ENCODE data around the gene IL20. TPM values are rescaled to one million over a fixed set of nuclear protein-coding genes. Genes with fewer than 3 reads are reported as not detected.

Gene IL20
- total and polyA plus RNA-seq, 2 of the 8 experiments (the other 6 are each of a cell fraction or from before 2014, with no cell fraction given) = not detected

DNA sequence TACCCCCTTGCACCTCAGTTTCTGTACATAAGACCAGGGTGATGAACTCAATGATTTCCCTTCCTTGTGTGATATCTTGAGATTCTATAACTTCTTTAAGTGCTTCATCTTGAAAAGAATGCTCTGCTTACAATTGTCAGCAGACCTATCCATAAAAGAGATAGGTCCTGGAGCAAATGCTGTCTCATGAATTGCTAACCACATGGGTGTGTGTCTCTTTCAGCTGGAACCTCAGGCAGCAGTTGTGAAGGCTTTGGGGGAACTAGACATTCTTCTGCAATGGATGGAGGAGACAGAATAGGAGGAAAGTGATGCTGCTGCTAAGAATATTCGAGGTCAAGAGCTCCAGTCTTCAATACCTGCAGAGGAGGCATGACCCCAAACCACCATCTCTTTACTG is 2.8 kb downstream of the IL20 start:
- no peak overlapping the region for H2BK120ac ChIP-seq (replicated peaks; ENCODE audit: low read depth, low read length)
- no peak overlapping the region for H3K18ac ChIP-seq (ENCODE audit: extremely low read depth, low read length)
- H4K20me1 ChIP-seq (replicated peaks in 1 of 2; ENCODE audit: control insufficient read depth in 1 of 2, insufficient read depth in 2 of 2, low read length in 2 of 2) = no peaks in the 10 kb centered on the region
- no peak overlapping the region for H2BK5ac ChIP-seq (ENCODE audit: low read depth, low read length)
- no peak overlapping the region for H3K9ac ChIP-seq (replicated peaks in 1 of 4; ENCODE audit: extremely low read depth in 1 of 4, low read depth in 3 of 4, low read length in 3 of 4)
- H2BK20ac ChIP-seq (ENCODE audit: low read length) = no peak overlapping the region
- no peak overlapping the region for H3K14ac ChIP-seq (ENCODE audit: insufficient read length)
- no peaks in the 10 kb centered on the region for H3K9me3 ChIP-seq (ENCODE audit: insufficient read depth in 2 of 2, low read depth in 1 of 2, low read length in 1 of 2)
- TF ChIP-seq BCL11A (IDR thresholded peaks at IDR 0.05; ENCODE audit: low read depth in 2 of 2, low read length in 2 of 2) = no peak
- no peaks in the 10 kb centered on the region for H3K36me3 ChIP-seq (ENCODE audit: control insufficient read depth in 2 of 4, insufficient read depth in 4 of 4, low read length in 3 of 4)
- H3K79me2 ChIP-seq (ENCODE audit: control insufficient read depth in 1 of 2, insufficient read depth in 2 of 2, low read length in 2 of 2) = no peaks in the 10 kb centered on the region
- no peak overlapping the region for H2BK15ac ChIP-seq (ENCODE audit: low read length)
- ChIA-PET CTCF (ENCODE audit: partially characterized antibody) (interaction anchor here (0.9 to 5.7 kb wide), 10 partner anchors 9 to 64 kb away, joined by 3 to 49 read pairs (median 6); no protein-coding TSS in a partner anchor), POLR2A (ENCODE audit: partially characterized antibody) (no interaction called here)
- no peak overlapping the region for H2BK12ac ChIP-seq (ENCODE audit: low read depth, low read length)
- no peak overlapping the region for H3K27ac ChIP-seq (ENCODE audit: low read depth, low read length)
- H3K23me2 ChIP-seq (ENCODE audit: low read depth, low read length) = no peaks in the 10 kb centered on the region
- H3K79me1 ChIP-seq (ENCODE audit: low read depth, low read length) = no peaks in the 10 kb centered on the region
- no peak for FAIRE-seq
- DNase-seq (ENCODE audit: low read depth in 1 of 2, low spot score in 2 of 2) = no peak
- H3K4me3 ChIP-seq (ENCODE audit: extremely low read depth in 1 of 4, insufficient read depth in 2 of 4, low read depth in 3 of 4, low read length in 4 of 4) = no peak overlapping the region
- H3K56ac ChIP-seq (replicated peaks; ENCODE audit: insufficient read length, low read depth, low read length) = no peak overlapping the region
- WGBS, 2 experiments (ENCODE audit: extremely low coverage in 1 of 2, insufficient coverage in 1 of 2, insufficient read length in 1 of 2, insufficient replicate concordance in 2 of 2, low coverage in 1 of 2, low lambda C conversion rate in 2 of 2, missing lambda C conversion rate in 1 of 2) = 76% methylated on average over 1 of the region's 1 CpG; no CpG with 5 or more reads in 1 of the 2 experiments
- no peak overlapping the region for H4K5ac ChIP-seq (ENCODE audit: insufficient read length, low read depth, low read length)
- no peak overlapping the region for H2AK5ac ChIP-seq (ENCODE audit: low read depth, low read length)
- no peak overlapping the region for H4K8ac ChIP-seq (ENCODE audit: extremely low read depth, insufficient read depth, low read length)
- peaks cover 0 to 2% (median 0%) of the 10 kb centered on the region in 4 experiments; a peak in 2 of 7 replicates for H3K27me3 ChIP-seq (replicated peaks in 1 of 4; ENCODE audit: control insufficient read depth in 3 of 4, extremely low read depth in 1 of 4, insufficient read depth in 3 of 4, low read length in 3 of 4)
- no peak overlapping the region for H3K23ac ChIP-seq (ENCODE audit: insufficient read length)
- H3K4ac ChIP-seq (replicated peaks; ENCODE audit: insufficient read length, low read depth, low read length) = no peak overlapping the region
- H2AFZ ChIP-seq (ENCODE audit: low read length) = no peak overlapping the region
- no peaks in the 10 kb centered on the region for H3K4me1 ChIP-seq (replicated peaks in 1 of 4; ENCODE audit: control insufficient read depth in 3 of 4, insufficient read depth in 4 of 4, low read length in 3 of 4)
- no peak overlapping the region for H3K4me2 ChIP-seq (ENCODE audit: insufficient read depth in 1 of 2, low read depth in 2 of 2, low read length in 2 of 2)
- H4K91ac ChIP-seq (replicated peaks; ENCODE audit: insufficient read length, low read length) = no peak overlapping the region

Measured in H1 (cell line).